NOMO-1 treated with DMSO at 0.1 percent for 48 hours (cell line): ENCODE measurements around the gene CHD6.
"Not testable (repeated sequence)": the region's sequence is repeated elsewhere in the genome, so short reads cannot be mapped to it uniquely, and the experiment has no call there.

Experiments
- DNase-seq: peaks from one replicate; lab custom pipeline; 2025; ENCODE audit not compliant: unreplicated experiment; lab: John Stamatoyannopoulos, UW

The CHD6 gene

DNA sequence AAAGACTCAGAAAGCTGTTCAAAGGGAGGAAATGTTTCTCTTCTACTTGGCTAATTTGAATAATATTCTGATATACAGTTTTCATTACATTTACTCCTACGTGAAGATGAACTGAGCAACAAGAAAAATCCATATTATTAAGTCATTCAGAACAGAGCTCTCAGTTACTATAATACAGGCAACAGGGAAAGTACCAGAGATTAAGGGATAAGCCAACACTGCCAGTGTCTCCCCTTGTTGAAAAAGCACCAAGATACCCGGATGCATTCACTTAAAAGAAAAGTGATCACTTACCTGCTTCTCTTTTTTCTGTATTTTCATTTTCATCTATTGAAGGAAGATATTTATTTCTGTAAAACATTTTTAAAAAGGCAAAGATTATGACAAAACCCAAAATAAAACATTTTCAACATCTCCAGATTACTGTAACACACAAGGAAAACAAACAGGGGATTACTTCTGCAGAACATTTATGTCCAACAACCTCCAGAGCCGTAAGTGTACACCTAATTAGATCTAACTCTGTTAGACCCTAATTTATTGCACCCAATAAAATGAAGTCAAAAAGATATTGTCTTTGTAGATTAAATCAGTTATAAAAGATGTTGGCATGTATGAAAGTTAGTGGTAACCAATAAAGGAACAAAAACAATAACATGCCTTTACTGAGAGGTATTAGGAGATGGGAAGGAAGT is 67.0 kb downstream of the CHD6 start:
- DNase-seq: no peak

DNA sequence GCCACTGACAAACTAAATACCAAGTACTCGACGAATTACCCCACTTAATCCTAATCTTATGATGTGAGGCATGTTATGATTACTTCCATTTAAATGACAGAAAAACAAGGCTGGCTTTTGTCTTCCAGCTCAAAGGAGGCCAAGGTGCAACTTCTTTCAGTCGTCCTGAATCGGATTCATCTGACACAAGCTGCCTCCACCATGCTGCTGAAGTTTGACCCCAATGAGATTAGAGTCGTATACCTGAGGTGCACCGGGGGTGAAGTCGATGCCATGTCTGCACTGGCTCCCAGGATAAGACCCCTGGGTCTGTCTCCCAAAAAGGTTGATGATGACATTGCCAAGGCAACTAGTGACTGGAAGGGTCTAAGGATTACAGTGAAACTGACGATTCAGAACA is 71.0 kb downstream of the CHD6 start:
- DNase-seq: no peak

DNA sequence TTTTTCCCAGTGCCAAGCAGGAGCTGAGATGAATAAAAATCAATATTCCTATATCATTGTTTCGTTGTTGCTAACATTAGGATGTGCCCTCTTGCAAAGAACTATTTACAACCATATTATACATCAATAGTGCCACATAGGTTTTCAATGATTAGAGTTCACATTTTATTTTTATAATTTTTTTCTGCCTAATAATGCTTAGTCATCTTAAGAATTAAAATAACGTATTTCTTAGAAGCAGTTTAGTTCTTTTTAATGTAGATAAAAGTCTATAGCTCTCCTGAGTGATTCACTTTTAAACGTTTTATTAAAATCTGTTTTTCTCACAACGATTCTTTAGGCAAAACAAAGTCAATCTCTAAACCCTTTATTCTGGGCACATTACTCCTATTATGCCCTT is 71.6 kb downstream of the CHD6 start:
- DNase-seq: no peak

DNA sequence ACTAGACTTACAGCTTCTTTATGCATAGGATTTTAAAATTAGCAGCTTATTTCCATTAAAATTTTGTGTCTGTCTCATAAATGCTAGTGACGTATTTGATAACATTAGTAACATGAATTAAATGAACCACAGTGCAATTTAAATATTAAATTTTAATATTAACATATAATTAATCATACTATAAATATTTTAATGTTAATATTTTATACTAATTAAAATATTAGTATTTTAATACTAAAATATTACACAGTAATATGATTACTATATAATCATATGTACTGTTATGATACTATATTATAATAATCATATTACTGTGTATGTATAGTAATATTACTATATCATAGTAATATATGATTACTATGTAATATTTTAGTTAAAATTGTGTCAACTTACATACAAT is 73.7 kb downstream of the CHD6 start:
- DNase-seq: no peak

DNA sequence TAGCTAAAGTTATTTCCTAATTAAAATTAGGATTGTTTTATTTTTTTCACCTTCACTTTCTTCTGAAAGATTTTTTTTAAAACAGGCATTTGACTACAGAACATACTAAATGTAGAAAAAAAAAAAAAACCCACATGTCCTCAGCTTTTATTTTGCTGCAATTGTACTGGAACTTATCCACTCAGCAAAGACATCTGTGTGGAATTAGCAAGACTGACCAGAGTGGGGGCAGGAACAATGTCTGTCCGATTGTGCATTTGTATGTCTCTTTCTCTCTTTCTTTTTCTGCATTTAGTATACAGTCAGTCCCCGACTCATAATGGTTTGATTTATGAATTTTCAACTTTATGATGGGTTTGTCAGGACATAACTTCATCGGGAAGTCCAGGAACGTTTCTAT is 77.3 kb downstream of the CHD6 start:
- no peak for DNase-seq

DNA sequence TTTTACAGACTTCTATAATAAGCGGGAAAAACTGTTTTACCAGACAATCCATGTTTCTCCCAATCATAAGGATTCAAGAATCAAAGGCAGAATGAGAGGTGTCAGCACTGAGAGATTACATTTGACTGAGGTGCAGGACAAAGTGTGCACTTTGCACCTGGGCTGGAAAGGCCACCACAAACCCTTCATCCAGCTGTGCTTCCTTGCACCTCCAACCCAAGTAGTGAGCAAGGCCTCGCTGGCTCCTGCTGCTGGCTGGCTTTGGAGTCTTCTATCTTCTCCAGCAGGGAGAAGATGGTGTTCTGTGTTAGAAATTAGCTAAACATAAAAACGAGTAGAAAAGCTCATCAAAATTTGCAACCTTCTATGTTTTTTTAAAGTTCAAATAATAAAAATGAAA is 77.7 kb downstream of the CHD6 start:
- no peak for DNase-seq

DNA sequence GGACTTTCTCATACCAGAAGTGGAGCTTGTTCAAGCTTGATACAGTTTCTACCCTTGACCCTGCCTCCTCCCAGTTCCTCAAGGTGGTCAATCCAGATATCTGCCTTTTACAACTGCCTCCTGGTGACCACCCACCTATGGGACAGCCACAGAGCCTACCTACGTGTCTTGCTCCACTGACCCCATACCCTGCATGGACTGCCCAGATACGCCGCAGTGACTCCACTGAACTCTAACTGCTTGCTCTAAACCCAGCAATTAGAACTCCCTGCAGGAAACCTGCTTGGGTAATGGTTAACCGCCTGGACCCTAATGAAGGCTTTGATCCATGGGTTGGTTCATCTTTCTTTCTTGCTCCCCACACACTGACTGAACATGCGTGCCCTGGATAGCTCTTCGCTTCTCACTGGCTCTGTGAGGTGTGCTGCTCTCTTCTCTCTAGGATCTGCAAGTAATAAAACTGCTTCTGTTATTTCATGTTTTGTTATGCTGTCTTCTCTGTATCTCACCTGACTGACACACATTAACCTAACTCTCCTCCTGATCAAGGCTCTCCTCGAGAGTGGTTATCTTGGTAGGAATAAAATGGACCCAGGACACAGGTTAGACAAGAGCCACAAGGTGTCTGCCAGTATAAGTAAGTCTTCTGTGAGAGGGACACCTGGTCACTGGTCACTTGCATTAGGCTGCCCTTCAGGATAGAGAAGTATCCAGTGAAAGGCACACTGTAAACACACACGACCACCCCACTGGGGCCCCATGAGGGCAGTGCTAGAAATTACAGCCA is 79.2 kb downstream of the CHD6 start:
- no peak for DNase-seq

DNA sequence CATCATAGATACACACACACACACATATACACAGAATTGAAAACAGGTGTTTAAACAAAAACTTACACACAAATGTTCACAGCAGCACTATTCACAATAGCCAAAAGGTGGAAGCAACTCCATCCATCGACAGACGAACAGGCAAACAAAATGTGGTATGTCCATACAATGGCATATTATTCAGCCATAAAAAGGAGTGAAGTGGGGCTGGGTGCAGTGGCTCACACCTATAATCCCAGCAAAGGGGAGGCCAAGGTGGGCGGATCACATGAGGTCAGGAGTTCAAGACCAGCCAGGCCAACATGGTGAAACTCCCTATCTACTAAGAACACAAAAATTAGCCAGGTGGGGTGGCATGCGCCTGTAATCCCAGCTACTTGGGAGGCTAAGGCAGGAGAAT is 80.3 kb downstream of the CHD6 start:
- DNase-seq: no peak

DNA sequence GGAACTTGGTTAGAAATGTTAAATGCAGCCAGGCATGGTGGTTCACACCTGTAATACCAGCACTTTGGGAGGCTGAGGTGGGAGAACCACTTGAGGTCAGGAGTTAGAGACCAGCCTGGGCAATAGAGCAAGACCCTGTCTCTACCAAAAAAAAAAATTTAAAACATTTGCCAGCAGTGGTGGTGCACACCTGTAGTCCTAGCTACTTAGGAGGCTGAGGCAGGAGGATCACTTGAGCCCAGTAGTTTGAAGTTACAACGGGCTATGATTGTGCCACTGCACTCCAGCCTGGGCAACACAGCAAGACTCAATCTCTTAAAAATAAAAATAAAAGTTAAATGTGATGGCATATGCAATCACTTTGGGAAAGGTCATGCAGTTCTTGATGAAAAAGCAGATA is 82.6 kb downstream of the CHD6 start:
- not testable (repeated sequence) for DNase-seq

DNA sequence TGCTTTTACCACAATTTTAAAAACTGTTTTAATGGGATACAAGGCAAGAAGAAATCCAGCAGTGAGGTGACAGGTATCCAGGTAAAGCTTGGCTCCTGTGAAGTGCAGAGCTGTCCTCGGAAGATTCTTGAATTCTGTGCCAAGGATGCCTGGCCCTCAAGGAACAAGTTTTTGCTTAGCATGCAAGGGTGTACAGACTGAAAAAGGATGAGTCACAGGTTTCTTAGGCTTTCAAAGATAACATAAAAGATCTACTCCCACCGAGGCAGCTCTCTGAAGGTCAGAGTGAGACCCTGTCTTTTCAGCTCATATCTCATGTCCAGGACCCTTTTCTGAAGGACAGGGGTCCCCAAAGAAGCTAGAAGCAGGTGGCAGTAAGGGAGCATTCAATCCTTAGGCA is 83.3 kb downstream of the CHD6 start:
- DNase-seq: no peak

DNA sequence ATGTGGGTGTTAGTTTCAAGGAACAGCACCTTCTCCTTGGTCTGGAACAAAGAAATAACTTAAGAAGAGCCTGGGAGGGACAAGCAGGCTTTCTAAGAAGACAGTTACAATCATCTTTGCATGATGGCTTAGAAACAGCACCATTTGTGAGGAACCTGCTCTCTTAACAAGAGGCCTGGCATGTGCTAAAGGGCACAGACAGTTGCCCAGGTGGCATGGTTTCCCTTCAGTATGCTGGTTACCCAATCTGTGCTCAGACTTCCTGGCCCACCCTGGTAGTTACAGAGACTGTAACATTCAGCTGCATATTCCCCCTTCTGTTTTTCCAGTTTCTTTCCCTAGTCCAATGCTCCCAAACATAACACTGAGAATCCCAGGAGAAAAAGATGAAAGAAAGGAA is 84.0 kb downstream of the CHD6 start:
- no peak for DNase-seq

DNA sequence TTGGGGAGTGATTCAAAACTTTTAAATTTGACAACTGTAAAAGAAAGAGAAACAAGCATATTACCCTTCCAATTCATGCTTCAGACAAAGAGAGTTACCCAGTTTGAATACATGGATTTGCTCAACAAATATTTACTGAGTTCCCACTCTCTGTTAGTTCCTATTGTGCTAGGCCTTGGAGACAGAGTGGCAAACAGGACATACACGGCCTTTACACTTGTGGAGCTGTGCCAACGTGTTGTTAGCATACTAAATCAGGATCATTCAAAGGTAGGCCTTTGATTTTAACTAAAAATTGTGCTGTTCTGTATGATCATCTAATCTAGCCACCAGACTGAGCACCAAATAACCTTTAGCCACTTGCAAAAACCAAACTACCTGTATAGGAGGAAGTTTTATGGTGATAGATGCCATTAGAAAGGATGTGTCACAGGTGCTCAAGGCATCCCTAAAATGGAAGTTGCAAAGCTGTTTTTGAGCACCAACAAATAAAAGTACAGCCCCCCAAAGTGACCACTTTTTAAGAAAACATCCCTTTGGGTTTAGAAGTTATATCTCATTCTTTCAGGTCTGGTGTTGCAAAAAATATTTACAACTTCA is 84.5 kb downstream of the CHD6 start:
- DNase-seq: no peak

DNA sequence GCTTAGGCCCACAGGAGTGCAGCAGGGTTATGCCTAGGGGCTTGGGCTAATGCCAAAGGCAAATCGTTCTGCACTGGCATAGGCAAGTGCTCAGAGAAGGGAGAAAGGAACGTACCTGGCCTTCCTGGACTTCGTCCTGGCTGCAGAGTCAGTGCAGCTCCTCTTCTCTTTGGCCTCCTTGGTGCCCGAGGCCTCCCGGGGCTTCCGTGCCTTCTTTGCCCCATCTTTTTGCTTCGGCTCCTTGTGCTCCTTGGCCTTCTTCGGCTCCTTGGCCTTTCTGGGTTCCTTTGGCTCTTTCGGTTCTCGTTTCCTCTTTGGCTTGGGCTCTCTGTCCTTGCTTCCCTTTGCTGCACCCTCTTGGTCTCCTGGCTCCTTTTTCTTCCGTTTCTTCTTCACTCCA is 85.2 kb downstream of the CHD6 start:
- DNase-seq: no peak

DNA sequence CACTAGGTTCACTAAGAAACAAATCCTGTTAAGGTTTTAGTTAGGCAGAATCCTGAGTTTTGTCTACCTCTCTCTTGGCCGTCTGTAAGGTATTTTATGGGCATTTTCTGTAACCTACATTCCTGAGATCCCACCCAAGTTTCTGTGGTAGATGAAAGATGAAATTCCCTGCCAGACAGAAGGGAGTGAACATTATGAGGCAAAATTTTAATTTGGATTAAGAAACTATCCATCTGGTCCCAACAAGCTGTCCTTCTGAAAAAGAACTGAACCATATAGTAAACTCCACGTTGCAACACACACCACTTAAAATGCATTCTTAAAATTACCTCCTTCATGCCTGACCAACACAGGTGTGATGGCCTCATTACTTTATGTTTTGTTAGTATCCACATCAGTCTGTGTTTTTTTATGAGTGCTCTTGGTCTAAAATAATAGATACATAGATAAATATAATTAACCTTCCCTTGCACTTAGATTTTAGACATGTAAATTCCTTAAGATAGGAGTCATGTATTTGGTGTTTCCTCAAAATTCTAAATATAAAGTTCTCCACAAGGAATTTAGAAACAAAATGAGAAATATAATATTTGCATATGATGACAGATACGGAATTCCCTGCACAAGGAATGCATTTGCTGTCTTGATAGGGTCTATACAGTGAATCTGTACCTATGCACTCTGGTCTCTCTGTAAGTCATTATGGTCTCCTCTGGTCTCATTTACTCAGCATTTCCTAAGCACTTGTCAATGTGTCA is 86.5 kb downstream of the CHD6 start:
- no peak for DNase-seq

DNA sequence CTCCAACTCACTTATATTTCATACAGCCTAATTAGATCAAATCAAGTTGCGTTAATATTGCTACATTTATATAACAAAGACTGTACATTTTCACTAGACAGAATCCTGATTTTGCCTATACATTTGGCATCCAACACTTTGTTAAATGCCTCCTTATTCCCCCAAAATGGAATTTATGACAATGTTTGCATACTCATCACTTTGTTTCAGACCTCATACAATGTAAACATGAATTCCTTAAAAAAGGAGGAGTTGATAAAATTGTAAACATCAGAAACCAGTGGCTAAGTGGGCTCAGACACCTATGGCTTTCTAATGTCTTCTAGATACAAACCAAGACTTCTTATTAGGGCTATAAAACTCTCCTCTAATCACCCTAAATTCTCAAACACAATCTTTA is 87.3 kb downstream of the CHD6 start:
- DNase-seq: no peak

DNA sequence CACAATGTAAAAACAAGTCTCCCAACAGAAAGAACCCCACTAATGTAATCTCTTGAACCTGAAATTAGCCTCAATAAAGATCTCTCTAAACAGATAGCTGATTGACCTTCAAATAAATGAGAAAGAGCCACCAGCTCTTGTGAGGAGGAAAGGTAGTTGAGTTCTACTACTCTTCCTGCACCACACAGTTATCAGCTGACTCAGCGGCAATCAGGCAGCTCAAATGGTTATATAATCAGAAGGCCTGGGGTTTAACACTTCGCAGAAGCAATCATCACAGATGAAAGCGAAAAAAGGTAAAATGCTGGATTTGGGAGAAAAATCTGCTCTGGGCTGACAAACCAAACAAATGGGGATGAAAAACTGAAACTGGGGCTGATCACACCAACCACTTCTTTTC is 91.8 kb downstream of the CHD6 start:
- DNase-seq: no peak

DNA sequence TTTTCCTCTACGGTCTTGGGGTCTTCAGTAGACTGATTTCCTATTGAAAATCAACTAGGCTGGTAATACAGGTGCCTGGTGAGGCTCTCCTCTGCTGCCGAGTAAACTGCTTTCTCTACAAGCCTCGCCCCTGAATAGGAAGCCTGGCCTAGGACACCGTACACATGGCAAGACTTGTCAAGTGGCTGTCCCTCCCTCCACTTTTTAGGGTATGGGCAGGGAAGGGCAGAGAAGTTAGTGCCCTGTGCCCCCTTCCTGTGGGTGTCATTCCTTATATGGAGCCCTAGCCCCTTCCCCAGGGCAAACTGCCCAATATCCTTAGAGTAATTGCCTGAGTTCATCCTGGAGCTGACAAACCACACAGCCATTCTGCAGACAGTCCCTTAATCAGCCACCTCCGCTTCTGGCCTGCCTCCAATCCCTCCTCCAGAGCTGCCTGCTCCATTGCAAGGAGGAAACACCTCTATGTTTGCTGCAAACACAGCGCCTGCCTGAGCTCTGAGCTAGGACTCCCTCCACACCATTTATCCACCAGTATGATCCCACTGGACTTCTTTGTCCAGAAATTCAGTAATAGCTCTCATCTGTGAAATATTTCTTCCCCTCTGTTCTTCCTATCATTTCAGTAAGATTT is 93.1 kb downstream of the CHD6 start:
- no peak for DNase-seq

DNA sequence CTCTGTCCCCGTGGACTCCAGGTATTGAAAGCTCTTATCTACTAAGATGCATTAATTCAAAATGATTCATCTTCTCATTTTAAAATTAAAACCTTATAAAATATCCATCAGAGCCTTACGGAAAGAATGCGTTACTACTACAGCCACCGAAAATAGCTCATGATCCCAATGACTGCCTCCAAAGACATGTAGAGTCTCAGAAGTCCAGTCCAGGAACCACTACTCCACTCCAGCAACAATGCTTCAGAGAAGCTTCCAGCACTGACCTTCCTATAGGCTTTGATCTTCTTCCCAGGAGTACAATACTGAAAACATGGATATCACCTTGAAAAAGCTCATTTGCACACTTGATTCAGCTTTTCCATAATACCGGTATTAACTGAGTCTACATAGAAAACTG is 94.3 kb downstream of the CHD6 start:
- no peak for DNase-seq

DNA sequence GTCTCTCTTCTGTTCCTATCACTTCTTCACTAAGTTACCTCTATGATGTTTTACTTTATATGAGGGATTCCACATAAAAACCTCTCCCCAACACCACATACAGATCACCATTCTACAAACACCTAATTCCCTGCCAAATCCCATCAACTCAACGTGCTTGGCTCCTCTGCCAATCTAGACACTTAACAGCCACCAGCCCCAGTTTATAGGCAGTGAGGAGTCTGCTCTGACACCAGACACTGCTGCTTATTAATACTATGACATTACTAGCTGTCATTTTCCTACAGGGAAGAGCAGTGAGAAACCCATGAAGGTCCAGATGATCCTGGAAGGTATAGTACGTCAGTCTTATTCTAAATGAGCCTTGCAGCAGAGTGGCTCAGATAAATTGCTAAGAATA is 104.3 kb downstream of the CHD6 start:
- DNase-seq: no peak

DNA sequence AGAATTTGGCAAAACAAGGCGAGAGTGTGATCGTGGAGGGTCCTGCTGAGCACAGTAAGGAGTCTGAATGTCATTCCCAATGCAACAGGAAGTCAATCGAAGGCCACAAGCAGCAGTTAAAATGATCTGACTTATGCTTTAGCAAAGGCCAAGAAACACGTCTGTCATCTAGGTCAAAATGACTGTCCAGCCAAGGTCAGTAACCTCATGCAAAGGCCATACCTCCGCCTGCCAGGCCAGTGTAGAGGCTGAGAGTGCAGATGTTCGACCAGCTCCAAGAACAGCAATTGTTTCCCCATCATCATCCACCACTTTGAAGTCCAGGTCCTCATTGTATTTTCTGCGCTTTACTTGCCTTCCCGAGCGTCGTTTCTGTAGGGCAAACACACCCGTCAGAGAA is 105.6 kb downstream of the CHD6 start:
- DNase-seq: no peak

DNA sequence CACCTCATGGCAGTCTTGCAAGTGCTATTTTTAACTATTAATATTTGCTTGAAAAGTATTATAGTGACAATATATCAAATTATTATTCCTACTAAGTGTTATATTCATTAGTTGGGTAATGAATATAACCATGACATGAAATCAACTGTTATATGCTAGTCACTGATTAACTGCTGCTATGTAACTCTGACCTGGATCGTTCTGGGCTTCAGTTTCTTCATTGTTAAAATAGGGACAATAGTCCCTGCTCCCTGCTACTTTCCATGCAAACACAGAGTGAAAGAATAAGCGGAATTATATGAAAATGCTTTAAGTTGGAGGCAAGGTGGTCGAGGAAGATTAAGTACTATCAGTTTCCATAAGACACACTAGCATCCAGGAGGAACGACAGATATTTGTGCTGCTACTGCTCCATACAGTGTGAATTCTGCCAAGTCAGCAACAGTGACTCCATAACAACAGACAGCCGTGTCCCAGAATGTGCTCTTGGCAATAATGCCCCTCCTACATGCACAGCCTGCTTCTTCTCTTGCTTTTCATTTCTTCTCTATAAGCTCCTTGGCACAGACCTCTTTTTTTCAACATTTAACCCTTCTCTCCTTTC is 107.2 kb downstream of the CHD6 start:
- no peak for DNase-seq
